Tibial nerve (tissue), 4 donors: ENCODE measurements around the gene FARSB.

ENCODE experiments used
- CTCF ChIP-seq, 5 experiments: fragments of 200-600 bp in 3 of 5; fragments of 450-650 bp in 2 of 5; sonication (generic) in 3 of 5; IDR thresholded peaks; one replicate each; pipeline ENCODE4 v1.5.1; 2016 to 2019; ENCODE audit warnings: antibody characterized with exemption in 5 of 5, mild to moderate bottlenecking in 3 of 5, moderate library complexity in 2 of 5
- EP300 ChIP-seq, 2 donors: sonication (generic); formaldehyde crosslinking; IDR thresholded peaks; one replicate each; pipeline ENCODE4 v1.6.1; 2017; ENCODE audit warnings: antibody characterized with exemption in 2 of 2, mild to moderate bottlenecking in 1 of 2
- POLR2A ChIP-seq, 2 donors: fragments of 450-650 bp; IDR thresholded peaks; one replicate each; pipeline ENCODE4 v1.6.1; 2017; ENCODE audit warnings: antibody characterized with exemption in 2 of 2, mild to moderate bottlenecking in 2 of 2, moderate library complexity in 2 of 2

- peak; percentile 54 to 69 (median 67) for TF ChIP-seq CTCF (IDR thresholded peaks at IDR 0.05)
- no peak for TF ChIP-seq POLR2A (IDR thresholded peaks at IDR 0.05)
- no peak for TF ChIP-seq EP300 (IDR thresholded peaks at IDR 0.05)
Measured at GRCh38 chr2:222613715-222614331, 42.1 kb downstream of the FARSB start.
